NCI-H1436 treated with DMSO at 0.1 percent for 48 hours (cell line): ENCODE data around the gene GAL3ST2.
"Not testable (repeated sequence)": the region's sequence is repeated elsewhere in the genome, so short reads cannot be mapped to it uniquely, and the experiment has no call there.

ENCODE experiments used
- DNase-seq: peaks from one replicate; lab custom pipeline; 2025; lab: John Stamatoyannopoulos, UW

Gene GAL3ST2

GRCh38 chr2:241795021-241795999 lies 18.7 kb downstream of the GAL3ST2 start:
- DNase-seq = no peak

- DNase-seq = no peak
These were observed 19.6 kb downstream of the GAL3ST2 start for GRCh38 chr2:241796209-241796608.

- DNase-seq = no peak
These were observed 20.1 kb downstream of the GAL3ST2 start for GRCh38 chr2:241796610-241797138.

GRCh38 chr2:241797441-241798080 lies 20.9 kb downstream of the GAL3ST2 start:
- DNase-seq = no peak

DNA sequence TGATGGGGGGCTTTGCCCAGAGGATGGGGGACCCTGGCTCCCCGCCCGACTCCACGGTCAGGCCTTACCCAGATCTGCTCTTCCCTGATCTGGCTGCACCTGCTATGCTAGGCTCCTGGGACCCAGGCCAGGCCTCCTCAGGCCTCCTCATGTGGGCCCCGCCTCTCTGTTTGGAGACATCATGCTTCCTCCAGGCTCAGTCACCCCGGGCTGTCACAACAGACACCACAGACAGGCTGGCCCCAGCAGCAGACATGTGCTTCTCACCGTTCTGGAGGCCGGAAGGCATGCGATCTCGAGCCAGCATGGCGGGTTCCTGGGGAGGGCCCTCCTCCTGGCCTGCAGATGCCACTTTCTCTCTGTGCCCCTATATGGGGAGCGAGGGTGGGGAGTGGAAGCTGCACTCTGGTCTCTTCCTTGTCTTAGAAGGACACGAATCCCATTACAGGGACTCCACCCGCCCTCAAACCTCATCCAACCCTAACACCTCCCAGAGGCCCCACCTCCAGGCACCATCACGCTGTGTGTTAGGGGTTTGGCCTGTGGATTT lies 21.5 kb downstream of the GAL3ST2 start:
- no peak for DNase-seq

DNA sequence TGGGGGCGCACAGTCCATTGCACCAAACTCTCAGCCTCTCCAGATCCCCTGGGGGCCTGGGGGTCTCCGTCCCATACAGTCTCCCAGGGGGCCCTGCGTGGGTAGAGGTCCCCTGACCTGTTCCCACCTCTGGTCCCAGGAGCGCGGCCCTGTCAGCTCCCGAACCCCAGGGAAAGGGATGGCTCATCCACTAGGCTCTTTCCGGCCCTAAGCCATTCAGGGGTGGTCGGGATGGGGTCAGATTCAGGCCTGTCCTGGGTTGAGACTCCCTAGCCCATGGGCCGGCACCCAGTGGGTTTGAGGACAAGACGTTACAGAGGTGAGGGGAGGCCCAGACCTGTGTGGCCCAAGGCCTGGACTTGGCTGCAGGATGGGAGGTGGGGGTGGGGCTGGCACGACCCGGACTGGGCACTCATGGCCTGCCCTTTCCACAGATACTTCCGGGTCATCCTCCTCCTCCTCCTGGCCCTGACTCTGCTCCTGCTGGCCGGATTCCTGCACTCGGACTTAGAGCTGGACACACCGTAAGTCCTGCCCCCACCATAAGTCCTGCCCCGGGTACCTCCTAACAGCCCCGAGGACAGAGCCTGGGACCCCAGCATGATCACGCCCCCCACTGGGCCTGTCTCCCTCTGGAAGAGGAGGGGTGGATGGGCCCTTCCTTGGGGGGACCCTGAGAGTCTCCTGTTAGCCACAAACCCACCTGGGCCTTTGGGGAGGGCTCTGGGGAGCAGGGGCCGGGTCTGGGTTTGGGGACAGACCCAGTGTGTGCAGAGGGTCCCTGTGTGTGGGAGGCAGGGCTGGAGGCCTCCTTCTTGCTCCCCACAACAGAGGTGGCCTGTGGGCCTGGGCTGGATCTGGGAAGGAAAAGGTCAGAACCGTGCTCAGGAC lies 22.3 kb downstream of the GAL3ST2 start:
- no peak for DNase-seq

DNA sequence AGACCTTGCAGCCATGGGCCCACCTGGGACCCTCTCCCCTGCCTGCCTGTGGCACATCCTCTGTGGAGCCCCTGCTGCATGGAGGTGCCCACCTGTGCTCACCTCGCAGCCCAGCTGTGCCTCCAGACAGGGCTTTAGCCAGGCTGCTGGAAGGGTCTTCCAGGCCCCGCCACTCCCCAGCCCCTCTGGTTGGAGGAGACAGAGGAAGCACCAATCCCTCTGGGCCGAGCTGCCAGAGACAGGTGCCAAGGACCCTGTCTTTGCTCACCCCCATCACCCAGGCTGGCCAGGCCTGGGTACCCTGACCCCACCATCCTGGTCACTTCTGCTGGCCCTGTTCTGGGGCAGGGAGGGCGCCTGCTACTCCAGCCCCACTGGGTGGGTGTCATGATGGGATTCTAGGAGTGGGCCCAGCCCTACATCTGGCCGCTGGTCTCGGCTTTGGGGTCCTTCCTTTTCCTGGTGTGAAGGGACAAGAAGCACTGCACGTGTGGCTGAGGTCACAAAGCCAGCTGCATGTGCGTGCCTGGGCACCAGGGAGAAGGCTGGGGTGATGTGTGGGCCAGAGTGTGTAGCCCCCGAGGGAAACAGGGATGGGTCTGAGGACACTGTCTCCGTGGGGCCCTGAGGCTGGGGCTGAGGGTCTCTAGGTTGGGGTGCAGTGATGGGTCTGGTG lies 23.0 kb downstream of the GAL3ST2 start:
- DNase-seq = no peak

DNA sequence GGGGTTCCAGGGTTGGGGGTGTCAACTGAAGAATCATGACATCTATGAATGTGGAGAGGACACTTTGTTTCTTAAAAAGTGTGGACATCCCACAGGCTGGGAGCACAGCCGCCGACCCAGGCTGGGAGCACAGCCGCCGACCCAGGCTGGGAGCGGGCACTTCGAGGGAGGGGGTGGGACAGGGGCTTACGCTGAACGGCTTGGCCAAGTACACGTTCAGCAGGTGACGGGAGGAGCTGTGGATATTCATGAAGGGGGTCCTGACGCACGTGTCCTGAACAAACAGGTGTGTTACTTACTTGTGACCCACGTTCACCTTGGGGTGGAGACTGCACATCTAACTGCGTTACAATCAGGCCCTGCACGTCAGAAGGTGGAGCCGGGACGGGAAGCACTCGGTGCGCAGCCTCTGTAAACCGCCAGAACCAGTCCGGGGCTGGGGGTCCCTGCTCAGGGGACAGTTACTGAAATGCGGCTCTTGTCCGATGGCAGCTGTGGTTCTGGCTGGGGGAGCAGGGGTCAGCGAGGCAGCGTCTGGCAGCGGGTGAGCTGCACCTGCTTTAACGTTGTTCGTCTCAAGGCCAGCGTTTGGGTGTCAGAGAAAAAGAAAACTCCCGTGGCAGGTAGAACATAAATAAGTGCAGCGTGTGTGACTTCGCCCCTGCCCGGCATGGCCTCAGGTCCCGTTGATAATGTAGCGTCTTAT lies 23.7 kb downstream of the GAL3ST2 start:
- DNase-seq = not testable (repeated sequence)

GRCh38 chr2:241801611-241802420 lies 25.2 kb downstream of the GAL3ST2 start:
- DNase-seq = no peak

DNA sequence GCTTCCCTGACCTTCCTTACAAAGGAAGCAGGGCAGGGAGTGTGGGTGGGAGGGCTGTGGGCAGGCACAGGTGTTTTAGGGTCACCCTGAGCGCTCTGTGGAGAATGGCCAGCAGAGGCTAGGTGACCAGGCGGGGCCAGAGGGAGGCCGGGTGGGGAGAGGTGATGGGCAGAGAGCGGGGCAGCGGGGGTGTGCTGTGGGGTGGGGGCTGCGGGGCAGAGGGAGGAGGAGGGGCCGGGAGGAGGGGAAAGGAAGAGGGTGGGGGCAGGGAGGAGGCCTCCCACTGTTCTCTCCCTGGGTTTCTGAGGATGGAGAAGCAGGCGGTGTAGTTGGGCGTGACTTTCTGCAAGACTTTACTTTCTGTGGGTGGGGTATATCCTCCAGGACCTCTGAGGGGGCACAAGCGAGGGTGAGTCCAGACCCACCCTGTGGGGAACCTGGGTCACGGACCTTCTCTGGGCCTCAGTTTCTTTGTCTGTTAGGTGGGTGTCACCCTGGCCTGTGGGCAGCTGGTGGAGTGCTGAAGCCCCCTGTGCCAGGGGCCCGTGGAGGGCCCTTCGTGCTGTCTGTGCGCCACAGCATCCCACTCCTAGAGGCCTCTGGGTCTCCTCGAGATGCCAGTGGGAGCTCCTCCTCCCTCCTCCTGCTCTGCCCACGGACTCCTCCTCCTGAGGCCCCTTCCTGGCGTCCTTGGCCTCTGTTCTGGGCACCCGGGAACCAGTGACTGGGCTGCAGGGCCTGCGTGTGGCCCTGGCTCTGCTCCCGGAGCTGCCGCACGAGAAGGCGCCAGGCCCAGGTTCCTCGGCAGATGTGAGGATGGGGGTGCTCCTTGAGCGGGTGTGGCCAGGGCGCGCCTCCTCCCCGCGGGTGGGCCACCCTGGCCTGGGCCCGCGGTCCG lies 26.0 kb downstream of the GAL3ST2 start:
- DNase-seq = no peak

DNA sequence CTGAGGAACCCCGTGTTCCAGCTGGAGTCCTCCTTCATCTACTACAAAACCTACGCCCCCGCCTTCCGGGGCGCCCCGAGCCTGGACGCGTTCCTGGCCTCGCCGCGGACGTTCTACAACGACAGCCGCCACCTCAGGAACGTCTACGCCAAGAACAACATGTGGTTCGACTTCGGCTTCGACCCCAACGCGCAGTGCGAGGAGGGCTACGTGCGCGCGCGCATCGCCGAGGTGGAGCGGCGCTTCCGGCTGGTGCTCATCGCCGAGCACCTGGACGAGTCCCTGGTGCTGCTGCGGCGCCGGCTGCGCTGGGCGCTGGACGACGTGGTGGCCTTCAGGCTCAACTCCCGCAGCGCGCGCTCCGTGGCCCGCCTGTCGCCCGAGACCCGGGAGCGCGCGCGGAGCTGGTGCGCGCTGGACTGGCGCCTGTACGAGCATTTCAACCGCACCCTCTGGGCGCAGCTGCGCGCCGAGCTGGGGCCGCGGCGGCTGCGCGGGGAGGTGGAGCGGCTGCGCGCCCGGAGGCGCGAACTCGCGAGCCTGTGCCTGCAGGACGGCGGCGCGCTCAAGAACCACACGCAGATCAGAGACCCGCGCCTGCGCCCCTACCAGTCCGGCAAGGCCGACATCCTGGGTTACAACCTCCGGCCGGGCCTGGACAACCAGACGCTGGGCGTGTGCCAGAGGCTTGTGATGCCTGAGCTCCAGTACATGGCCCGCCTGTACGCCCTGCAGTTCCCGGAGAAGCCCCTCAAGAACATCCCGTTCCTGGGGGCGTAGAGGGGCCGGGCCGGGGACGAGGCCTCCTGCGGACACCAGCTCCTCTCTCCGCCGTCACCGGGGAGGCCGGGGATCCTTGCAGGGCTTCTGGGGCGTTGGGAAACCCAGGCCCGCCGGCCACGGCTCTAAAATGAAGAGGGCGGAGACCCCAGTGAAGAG lies 27.0 kb downstream of the GAL3ST2 start:
- DNase-seq = no peak

DNA sequence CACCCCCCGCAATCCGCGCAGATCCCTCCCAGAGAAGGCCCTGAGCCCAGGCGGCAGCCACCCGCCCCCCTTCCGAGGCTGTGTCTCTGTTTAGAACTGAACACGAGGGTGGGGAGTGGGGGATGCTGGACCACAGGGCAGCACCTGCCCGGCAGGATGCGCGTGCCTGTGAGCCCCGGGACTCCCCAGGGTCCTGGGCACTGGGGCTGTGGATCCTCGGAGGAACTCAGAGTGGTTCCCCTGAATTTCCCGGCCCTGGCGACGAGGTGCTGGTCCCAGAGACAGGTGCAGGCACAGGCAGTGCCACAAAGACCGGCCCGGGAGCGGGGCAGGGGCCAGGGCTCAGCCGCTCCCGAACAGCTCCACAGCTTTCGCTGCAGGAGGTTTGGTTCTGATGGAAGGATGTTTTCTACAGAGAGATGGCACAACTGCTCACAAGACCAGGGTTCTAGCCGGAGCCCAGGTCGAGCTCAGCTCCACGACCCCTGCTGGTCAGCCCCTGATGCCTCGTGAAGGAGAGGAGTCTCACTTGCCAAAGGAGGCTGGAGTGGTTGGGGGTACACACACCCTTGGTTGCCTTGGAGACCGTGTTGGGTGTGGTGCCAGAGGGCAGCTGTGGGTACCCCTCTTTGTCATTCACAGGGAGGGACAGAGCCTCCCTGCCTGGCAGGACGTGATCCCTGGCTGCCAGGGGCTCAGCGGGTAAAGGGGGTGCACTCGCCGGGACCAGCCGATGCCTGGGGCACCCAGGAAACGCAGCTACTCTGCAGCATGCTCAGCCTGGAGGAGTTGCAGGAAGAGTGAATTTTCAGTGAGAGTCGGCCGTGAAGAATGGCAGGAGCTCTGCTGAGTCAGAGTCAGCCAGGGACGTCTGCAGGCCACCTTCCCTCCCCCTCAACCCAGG lies 28.0 kb downstream of the GAL3ST2 start:
- DNase-seq = no peak

DNA sequence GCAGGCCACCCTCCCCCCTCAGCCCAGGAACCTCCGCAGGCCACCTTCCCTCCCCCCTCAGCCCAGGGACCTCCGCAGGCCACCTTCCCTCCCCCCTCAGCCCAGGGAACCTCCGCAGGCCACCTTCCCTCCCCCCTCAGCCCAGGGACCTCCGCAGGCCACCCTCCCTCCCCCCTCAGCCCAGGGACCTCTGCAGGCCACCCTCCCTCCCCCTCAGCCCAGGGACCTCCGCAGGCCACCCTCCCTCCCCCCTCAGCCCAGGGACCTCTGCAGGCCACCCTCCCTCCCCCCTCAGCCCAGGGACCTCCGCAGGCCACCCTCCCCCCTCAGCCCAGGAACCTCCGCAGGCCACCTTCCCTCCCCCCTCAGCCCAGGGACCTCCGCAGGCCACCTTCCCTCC lies 29.6 kb downstream of the GAL3ST2 start:
- not testable (repeated sequence) for DNase-seq

DNA sequence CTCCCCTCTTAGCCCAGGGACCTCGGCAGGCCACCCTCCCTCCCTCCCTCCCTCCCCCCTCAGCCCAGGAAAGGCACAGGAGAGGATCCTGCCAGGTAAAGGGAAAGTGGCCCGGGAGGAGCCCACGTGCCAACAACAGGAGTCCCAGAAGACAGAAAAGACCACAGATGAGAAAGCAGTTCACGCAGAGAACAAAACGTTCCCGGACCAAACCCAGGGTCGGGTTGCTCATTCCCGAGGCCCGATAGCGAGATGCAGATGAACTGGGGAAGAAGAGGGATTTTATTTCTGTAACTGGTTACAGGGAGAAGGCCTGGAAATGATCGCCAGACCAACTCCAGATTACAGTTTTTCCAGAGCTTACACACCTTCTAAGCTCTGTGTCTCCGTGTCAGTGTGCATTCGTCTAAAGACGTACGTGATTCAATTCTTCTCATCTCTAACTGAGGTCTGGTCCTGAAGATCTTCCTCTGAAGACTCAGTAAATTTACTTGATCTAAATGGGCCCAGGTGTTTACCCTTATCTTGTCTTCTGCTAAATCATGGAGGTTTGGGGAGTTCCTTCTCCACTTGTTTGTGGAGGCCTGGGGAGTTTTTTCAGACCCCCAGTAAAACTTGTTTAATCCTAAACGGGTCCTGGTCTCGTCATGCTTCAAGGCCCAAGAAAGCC lies 31.6 kb downstream of the GAL3ST2 start:
- no peak for DNase-seq

GRCh38 chr2:241808721-241809382 lies 32.2 kb downstream of the GAL3ST2 start, which contains the start of gene NEU4:
Gene NEU4 (plus strand): TSS chr2:241809193. CDS start chr2:241814485, 5,292 bp downstream.
- DNase-seq = no peak
